ENCODE data around the gene SCIMP.
A peak's percentile ranks its signal among the peaks of the same experiment; 100 is the strongest.
"Not testable (repeated sequence)": the region's sequence is repeated elsewhere in the genome, so short reads cannot be mapped to it uniquely, and the experiment has no call there.

SCIMP gene

DNA sequence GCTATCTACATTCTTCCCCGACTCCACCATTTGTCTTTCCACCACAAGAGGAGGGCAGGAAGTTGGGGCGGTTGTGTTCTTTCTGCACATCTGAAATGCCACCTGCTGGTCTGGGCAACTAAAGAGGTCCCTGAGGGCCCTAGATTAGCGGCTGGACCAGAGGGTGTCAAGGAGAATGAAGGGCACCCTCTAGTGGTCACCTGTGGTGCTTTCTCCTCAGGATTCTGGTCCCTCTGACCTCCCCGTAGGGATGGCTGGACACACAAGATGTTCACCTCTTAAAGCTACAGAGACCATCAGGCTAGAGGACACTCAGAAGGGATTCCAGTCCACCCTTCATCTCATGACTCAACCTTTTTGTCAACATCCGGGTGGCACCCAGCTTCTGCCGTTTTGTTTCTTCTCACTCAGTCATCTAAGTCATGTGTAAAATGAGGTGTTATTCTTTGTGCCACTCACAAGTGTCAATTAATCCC is 2.9 kb upstream of the SCIMP start:
- DNase-seq (ENCODE audit: low spot score): peak; percentile 84

- no peak for DNase-seq (ENCODE audit: low spot score)
Observed at GRCh38 chr17:5236938-5237540, 2.4 kb upstream of the SCIMP start.

DNA sequence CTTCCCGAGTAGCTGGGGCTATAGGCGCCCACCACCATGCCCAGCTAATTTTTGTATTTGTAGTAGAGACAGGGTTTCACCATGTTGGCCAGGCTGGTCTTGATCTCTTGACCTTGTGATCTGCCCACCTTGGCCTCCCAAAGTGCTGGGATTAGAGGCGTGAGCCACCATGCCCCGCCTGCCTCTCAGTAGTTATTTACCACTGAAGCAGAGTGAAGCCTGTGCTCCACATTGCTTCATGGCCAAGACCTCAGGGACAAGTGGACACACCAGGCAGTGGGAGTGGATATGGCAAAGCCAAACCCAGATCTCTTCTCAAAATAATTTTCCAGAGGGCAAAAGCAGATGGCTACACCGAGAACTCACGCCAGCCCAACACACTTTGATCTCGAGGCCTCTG is 1.2 kb downstream of the SCIMP start:
- DNase-seq (ENCODE audit: low spot score): not testable (repeated sequence)

- DNase-seq (ENCODE audit: low spot score): no peak
Observed at GRCh38 chr17:5226940-5227878, 7.5 kb downstream of the SCIMP start.

- no peak for DNase-seq (ENCODE audit: low spot score)
Observed at GRCh38 chr17:5225668-5226457, 8.8 kb downstream of the SCIMP start.

DNA sequence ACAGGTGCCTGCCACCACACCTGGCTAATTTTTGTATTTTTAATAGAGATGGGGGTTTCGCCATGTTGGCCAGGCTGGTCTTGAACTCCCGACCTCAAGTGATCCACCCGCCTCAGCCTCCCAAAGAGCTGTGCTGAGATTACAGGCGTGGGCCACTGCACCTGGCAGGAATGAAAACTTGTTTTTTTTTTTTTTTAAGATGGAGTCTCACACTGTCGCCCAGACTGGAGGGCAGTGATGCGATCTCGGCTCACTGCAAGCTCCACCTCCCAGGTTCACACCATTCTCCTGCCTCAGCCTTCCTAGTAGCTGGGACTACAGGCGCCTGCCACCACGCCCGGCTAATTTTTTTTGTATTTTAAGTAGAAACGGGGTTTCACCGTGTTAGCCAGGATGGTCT is 12.7 kb downstream of the SCIMP start:
- DNase-seq (ENCODE audit: low spot score): not testable (repeated sequence)

DNA sequence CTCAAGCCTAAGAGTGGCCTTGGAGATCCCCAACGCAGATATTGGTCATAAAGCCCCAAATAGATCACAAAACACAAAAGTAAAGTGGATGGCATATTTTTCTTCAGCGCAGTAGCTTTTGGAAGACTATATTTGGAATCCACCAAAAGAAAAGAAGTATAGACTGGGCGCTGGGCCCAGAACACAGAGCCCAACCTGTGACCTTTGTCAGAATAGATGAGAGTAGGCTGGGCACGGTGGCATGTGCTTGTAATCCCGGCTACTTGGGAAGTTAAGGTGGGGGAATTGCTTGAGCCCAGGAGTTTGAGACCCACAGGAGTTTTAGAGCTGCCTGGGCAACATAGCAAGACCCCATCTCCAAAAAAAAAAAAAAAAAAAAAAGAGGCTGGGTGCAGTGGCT is 14.6 kb downstream of the SCIMP start:
- DNase-seq (ENCODE audit: low spot score): no peak

GRCh38 chr17:5219536-5219935 is 15.1 kb downstream of the SCIMP start:
- no peak for DNase-seq (ENCODE audit: low spot score)

GRCh38 chr17:5217562-5217961 is 17.1 kb downstream of the SCIMP start:
- DNase-seq (ENCODE audit: low spot score): not testable (repeated sequence)

GRCh38 chr17:5211458-5211857 is 23.2 kb downstream of the SCIMP start:
- DNase-seq (ENCODE audit: low spot score): no peak

DNA sequence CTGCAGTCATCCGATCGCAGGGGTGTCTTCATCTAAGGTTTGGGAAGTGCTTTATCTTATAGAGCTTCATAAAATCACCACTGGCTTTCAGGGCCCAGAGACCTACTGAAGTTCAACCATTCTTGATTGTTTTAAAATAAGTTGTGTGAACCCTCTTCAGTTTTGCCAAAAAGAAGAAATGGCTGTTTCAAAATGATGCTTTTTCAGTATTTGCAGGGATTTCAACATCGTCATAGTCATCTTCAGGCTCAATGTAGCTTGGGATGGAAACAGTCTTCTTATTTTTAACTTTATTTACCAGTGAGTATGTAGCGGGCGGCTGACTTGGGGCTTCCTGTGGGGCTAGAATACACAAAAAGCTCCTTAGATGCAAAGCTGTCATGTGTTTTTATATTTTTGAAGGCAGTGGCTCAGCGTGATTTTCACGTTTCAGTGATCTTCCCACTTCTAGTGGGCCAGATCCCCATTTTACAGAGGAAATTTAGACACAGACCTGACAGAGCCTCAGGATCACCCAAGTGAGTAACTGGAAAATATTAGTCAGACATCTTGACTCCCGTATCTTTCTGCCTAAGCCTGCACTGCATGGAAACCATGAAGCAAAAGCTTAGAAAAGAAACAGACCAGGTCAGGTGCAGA is 23.9 kb downstream of the SCIMP start:
- peak; percentile 31 for DNase-seq (ENCODE audit: low spot score)

- DNase-seq (ENCODE audit: low spot score): no peak
Observed at GRCh38 chr17:5210091-5210490, 24.6 kb downstream of the SCIMP start.

GRCh38 chr17:5209396-5209795 is 25.3 kb downstream of the SCIMP start:
- no peak for DNase-seq (ENCODE audit: low spot score)

- no peak for DNase-seq (ENCODE audit: low spot score)
Observed at GRCh38 chr17:5203908-5204294, 30.8 kb downstream of the SCIMP start.

DNA sequence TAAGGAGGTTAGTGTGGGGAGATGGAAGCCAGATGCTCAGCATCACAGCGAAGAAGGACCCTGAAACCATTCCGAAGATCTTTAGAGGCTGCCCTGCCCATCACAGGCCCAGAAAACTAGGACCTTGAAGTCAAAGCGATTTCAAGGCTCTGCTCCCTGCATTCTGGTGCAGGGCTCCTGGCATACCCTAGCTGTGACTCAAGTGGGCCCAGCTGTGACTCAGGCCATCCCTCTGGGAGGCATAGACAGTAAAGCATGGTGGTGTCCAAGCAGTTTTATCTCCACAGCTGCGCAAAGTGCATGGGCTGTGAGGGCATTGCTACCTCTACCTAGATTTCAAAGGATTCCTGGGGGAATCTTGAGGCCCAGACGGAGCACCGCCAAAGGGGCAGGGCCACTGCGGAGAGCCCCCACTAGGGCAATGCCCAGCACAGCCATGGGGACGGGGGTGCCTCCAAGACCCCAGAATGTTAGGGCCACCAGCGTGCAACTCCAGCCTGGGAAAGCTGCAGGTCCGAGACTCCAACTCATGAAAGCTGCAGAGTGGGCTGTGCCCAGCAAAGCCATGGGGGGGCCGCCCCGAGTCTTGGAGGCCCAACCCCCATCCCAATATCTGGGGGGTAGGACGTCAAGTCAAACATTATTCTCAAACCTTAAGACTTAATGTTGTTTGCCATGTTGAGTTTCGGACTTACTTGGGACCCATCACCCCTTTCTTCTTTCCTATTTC is 31.3 kb downstream of the SCIMP start:
- DNase-seq (ENCODE audit: low spot score): no peak

DNA sequence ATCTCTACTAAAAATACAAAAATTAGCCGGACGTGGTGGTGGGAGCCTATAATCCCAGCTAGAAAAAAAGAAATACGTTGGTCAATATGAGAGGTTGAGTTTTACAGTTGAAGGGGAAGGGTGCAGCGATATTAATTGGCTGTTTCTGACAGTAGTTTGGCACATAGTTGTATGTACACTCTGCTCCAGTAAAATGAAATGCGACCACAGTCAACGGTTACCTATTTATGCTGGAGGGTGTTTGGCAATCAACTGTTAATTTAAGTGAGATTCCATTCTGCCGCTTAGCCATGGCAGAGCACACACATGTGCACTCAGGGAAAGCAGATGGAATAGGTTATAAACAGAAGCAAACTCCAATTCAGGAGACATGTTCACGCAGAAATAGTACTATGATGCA is 33.6 kb downstream of the SCIMP start:
- no peak for DNase-seq (ENCODE audit: low spot score)

GRCh38 chr17:5200360-5200759 is 34.3 kb downstream of the SCIMP start:
- no peak for DNase-seq (ENCODE audit: low spot score)

DNA sequence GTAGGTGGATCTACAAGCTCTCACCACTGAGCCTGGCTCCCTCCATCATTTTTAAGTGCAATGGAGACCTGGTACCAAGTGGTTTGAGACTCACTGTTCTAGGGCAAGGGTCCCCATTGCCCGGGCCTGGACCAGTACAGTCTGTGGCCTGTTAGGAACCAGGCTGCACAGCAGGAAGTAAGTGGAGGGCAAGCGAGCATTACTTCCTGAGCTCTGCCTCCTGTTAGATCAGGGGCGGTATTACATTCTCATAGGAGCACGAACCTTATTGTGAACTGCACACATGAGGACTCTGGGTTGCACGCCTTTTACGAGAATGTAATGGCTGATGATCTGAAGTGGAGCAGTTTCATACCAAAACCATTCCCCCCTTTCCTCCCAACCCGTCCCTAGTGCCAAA is 36.2 kb downstream of the SCIMP start:
- peak; percentile 38 for DNase-seq (ENCODE audit: low spot score)

DNA sequence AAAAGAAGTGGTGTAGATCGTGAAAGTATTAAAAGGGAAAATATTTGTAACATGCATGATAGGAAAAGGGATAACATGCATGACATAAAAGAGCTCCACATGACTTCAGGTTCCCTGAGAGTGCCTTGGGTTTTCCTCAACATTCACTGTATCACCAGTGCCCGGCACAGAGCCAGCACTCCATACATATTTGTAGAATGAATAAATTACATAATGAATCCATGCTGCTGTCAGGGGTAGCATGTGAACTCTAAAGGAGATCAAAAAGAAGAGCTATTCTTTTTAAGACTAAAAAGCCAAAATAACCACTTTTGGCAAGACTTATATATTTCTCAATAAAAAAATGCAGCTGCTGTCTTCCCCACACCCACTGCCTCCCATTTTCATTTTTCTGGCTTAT is 40.3 kb downstream of the SCIMP start:
- no peak for DNase-seq (ENCODE audit: low spot score)

GRCh38 chr17:5191541-5192417 is 42.9 kb downstream of the SCIMP start, which contains the start of gene ZNF594:
Gene ZNF594 (minus strand): TSS chr17:5191868. CDS start chr17:5184256, 7,612 bp downstream.
- peak; percentile 89 for DNase-seq (ENCODE audit: low spot score)
